Activated naive CD4-positive, alpha-beta T cell treated with anti-CD3 and anti-CD28 coated beads, Interleukin-2, amount 50 U/mL, for 24 hours (primary cell): ENCODE data around the gene ATP2C2.

ENCODE experiments used
- H3K27ac Mint-ChIP-seq: one replicate; pipeline ENCODE4 v1.8.0; 2021; ENCODE audit warnings: mild to moderate bottlenecking, mixed read lengths
- H3K27me3 Mint-ChIP-seq: one replicate; pipeline ENCODE4 v1.8.0; 2021; ENCODE audit warnings: mixed read lengths
- H3K36me3 Mint-ChIP-seq: one replicate; pipeline ENCODE4 v1.8.0; 2021; ENCODE audit warnings: mixed read lengths
- H3K4me1 Mint-ChIP-seq: one replicate; pipeline ENCODE4 v1.8.0; 2021; ENCODE audit warnings: mixed read lengths
- H3K4me3 Mint-ChIP-seq: one replicate; pipeline ENCODE4 v1.8.0; 2021; ENCODE audit warnings: mild to moderate bottlenecking, mixed read lengths
- H3K9me3 Mint-ChIP-seq: one replicate; pipeline ENCODE4 v1.8.0; 2021; ENCODE audit warnings: mixed read lengths

ATP2C2 gene

DNA sequence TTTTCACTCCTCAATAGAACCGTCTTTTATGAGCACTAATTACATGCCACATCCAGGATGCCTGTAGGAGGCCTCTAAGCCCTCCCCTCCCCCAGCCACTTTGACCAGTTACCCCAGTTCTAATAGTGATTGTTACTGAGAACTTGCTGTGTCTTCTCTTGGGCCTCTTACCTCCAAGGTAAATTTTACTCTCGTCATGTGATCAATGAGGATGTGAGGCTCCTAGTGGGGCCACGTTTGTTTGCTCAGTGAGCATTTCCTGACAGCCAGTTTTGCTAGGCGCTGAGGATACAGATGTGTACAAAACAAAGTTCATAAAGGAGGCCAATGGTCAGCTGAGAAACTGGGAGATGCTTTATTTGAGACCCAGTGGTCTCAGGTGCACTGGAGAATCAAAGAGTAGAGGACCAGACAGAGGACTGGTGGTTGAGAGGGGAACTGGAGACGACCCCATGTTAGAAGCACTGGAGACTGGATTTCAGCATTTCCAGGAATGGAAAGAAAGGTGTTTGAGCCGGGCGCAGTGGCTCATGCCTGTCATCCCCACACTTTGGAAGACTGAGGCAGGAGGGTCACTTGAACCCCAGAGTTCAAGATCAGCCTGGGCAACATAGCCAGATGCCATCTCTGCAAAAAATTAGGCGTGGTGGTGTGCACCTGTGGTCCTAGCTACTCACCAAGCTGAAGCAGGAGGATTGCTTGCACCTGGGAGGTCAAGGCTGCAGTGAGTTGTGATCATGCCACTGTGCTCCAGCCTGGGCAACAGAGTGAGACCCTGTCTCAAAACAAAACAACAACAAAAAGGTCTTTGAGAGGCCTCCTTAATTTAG lies 2.6 kb downstream of the ATP2C2 start:
- H3K4me1 Mint-ChIP-seq, result peaks cover 16% of the 10 kb centered on the region
- H3K9me3 Mint-ChIP-seq, result no peaks in the 10 kb centered on the region
- H3K36me3 Mint-ChIP-seq, result peaks cover 3% of the 10 kb centered on the region
- H3K27me3 Mint-ChIP-seq, result peaks cover 34% of the 10 kb centered on the region
- no peak overlapping the region for H3K4me3 Mint-ChIP-seq
- no peak overlapping the region for H3K27ac Mint-ChIP-seq

DNA sequence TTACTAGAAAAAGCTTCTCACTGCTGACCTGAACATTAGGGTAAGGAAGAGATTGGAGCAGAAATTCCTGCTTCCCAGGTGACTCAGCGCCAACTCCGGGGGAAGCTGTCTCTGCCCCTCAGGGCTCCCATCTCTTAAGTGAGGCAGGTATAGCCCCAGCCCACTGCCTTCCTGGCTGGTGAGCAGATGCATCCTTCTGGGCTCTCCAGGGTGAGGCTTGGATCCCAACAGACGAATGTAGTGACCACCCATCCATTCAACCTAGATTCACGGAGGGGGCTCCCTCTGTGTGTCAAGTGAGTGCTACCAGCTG lies 3.2 kb downstream of the ATP2C2 start:
- H3K27ac Mint-ChIP-seq, result no peak overlapping the region
- H3K4me1 Mint-ChIP-seq, result peaks cover 16% of the 10 kb centered on the region
- no peak overlapping the region for H3K4me3 Mint-ChIP-seq
- H3K9me3 Mint-ChIP-seq, result no peaks in the 10 kb centered on the region
- peaks cover 34% of the 10 kb centered on the region for H3K27me3 Mint-ChIP-seq
- peaks cover 3% of the 10 kb centered on the region for H3K36me3 Mint-ChIP-seq

DNA sequence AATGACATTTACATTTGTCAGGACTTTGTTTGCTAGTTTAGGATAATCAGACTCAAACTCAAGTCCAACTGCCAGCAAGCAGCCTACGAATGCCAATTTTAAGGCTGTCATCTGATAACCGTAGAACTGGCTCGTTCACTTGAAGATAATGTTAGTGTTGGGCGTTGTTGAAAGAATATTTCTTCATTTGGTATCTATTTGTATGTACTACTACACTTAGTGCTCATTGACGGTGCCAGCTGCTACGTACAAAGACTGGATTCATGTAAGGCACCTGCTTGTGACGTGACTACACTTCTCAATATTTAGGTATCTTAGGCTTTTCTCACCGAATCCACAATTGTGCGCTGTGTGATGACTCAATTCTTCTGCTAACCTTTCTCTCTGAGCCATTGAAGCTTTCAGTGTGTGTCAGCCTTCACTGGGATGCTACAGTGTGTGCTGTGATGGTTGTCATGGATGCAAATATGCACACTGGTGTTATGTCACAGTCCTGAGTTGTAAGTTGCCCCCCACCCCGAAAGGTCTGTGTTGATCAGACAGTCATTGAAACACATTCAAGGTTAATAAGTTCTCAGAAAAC lies 5.7 kb downstream of the ATP2C2 start:
- Mint-ChIP-seq H3K27ac (no peak overlapping the region), H3K36me3 (peaks cover 3% of the 10 kb centered on the region), H3K4me1 (peaks cover 4% of the 10 kb centered on the region), H3K9me3 (no peaks in the 10 kb centered on the region), H3K27me3 (peaks cover 21% of the 10 kb centered on the region), H3K4me3 (no peak overlapping the region)

DNA sequence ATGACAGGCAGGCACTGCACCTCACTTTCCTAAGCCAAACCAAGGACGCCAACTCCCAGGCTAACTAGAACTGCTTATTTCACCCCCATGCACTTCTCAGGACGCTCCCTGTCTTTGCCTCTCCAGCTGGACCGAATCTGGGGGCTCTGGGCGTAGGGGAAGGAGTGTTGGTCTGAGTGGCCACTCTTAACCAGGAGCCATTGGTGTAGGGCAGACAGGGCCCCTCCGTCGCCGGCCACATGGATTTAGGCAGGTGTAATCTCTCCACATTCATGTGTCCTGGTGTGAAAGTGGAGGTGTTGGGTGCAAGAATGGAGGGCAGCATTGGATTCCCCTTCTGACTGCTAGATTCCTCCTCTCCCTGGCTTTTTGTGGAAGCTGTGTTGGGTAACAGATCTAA lies 9.8 kb downstream of the ATP2C2 start:
- Mint-ChIP-seq H3K9me3 (no peaks in the 10 kb centered on the region), H3K36me3 (no peaks in the 10 kb centered on the region), H3K27me3 (peaks cover 9% of the 10 kb centered on the region), H3K4me3 (no peak overlapping the region), H3K27ac (no peak overlapping the region), H3K4me1 (peaks cover 7% of the 10 kb centered on the region)

DNA sequence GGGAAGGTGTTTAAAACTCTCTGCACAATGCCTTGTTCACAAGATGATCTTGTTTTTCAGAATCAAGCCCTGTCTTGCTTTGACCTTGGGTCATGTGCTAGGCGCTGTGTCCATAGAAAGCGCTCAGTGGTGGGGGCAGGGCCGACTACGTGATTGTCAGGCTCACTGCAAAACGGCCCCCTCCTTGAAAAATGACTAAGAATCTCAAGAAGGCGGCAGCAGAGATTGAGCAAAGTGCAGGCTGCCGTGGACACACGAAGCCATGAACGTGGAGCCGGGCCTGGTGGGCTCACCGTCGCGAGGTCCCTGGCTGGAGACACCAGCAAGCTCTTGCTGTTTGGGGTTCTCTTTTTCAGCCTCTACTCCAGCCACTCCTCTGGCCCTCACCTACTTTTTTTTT lies 10.2 kb downstream of the ATP2C2 start:
- Mint-ChIP-seq H3K9me3 (no peaks in the 10 kb centered on the region), H3K36me3 (no peaks in the 10 kb centered on the region), H3K27ac (no peak overlapping the region), H3K27me3 (peaks cover 7% of the 10 kb centered on the region), H3K4me3 (no peak overlapping the region), H3K4me1 (peaks cover 7% of the 10 kb centered on the region)

DNA sequence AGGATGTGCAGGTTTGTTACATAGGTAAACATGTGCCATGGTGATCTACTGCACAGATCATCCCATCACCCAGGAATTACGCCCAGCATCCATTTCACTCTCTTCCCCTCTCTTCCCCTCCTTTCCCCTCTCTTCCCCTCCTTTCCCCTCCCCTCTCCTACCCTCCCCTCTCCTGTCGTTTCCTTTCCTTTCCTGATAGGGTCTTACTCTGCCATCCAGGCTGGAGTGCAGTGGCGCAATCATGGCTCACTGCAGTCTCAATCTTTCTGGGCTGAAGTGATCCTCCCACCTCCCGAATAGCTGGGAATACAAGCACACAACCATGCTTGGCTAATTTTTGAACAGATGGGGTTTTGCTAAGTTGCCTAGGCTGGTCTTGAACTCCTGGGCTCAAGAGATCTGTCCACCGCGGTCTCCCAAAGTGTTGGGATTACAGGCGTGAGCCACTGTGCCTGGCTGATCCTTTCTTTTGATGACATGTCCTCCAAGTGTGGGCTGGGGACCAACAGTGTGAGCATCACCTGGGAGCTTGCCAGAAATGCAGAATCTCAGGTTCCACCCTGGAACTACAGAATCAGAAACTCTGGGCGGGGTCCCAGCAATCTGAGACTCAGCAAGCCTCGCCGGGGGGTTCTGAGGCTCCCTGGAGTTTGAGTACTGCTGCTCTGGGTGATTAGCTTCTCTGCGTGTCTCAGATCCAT lies 10.8 kb downstream of the ATP2C2 start:
- Mint-ChIP-seq H3K27me3 (peaks cover 4% of the 10 kb centered on the region), H3K4me1 (peaks cover 7% of the 10 kb centered on the region), H3K36me3 (no peaks in the 10 kb centered on the region), H3K4me3 (no peak overlapping the region), H3K9me3 (no peaks in the 10 kb centered on the region), H3K27ac (no peak overlapping the region)

DNA sequence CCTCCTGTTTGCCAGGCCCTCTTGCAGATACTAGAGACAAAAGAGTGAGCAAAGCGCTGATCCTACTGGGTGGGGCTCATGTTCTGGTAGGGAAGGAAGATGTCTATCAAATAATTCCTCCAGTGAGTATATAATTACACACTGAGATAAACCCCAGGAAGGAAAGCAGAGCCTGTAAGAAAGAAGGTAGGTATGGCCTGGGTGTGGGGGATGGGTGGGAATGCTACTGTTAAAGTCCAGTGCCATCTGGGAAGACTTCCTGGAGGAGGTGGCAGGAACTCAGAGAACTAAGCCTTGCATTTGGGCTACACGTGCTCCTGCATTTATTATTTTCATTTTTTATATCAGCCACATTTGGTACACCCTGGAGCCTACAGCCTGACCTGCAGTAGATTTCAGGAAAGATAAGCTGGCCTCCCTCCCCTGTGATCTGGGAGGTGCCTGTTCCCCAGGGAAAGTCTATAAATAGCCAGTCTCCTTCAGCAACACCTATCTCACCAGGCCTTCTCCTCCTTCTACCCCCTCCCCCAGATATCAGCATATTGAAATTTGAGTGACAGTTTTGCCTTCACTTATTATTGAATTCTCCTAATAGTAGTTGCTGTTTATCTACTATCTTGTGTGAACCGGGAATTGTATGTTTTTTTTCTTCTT lies 11.5 kb downstream of the ATP2C2 start:
- H3K27me3 Mint-ChIP-seq, result peaks cover 4% of the 10 kb centered on the region
- H3K36me3 Mint-ChIP-seq, result no peaks in the 10 kb centered on the region
- H3K9me3 Mint-ChIP-seq, result no peaks in the 10 kb centered on the region
- no peak overlapping the region for H3K27ac Mint-ChIP-seq
- H3K4me1 Mint-ChIP-seq, result peaks cover 7% of the 10 kb centered on the region
- no peak overlapping the region for H3K4me3 Mint-ChIP-seq

DNA sequence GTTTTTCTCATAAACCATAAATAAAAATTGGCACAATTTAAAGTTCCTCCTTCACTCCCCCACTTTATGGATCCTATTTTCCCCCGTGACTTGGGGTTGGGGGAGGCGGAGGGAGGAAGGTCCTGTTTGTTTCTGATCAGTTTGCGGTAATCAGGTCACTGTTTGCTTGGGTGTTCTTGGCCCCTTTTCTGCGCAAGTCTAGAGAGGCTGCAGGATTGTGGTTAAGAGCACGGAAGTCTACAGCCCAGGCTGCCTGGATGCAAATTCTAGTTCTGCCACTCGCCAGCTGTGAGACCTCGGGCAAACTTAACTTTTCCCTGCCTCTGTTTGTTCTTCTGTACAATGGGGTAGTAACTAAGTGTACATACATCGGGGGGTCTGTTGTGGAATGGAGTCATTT lies 12.1 kb downstream of the ATP2C2 start:
- H3K4me3 Mint-ChIP-seq, result no peak overlapping the region
- no peaks in the 10 kb centered on the region for H3K36me3 Mint-ChIP-seq
- peaks cover 7% of the 10 kb centered on the region for H3K4me1 Mint-ChIP-seq
- H3K9me3 Mint-ChIP-seq, result no peaks in the 10 kb centered on the region
- H3K27ac Mint-ChIP-seq, result no peak overlapping the region
- peaks cover 4% of the 10 kb centered on the region for H3K27me3 Mint-ChIP-seq

DNA sequence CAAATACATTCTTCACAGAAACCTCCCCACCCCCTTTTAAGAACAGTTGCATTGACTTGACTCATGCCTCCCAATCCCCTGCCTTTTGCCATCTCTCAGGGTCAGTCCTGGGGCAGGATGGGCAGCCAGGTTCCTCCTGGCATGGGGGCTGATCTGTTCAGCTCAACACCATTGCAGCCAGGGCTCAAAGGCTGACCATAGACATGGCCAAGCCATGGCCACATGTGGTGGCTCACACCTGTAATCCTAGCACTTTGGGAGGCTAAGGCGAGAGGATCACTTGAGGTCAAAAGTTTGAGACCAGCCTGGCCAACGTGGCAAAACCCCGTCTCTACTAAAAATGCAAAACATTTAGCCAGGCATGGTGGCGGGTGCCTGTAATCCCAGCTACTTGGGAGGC lies 14.1 kb downstream of the ATP2C2 start:
- H3K4me3 Mint-ChIP-seq, result no peak overlapping the region
- H3K27me3 Mint-ChIP-seq, result peaks cover 4% of the 10 kb centered on the region
- H3K27ac Mint-ChIP-seq, result no peak overlapping the region
- no peaks in the 10 kb centered on the region for H3K36me3 Mint-ChIP-seq
- H3K4me1 Mint-ChIP-seq, result peaks cover 7% of the 10 kb centered on the region
- no peaks in the 10 kb centered on the region for H3K9me3 Mint-ChIP-seq

DNA sequence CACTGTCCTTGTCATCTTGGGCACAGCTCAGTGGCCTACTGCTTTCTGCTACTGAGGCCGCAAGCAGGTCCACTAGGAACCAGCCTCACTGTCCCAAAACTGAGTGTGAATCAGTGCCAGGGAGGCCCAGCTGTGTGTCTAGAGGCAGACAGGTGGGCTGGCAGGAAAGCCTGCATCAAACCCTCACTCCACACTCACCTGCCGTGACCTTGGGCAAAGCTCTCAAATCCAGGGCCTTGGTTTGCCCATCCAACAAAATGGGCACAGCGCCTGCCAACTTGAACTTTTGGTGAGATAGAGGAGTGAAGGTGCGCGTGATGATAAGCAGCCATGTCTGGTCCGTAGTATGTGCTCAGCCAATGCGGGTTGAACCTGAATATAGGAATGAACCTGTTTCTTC lies 14.8 kb downstream of the ATP2C2 start:
- Mint-ChIP-seq H3K4me1 (peaks cover 7% of the 10 kb centered on the region), H3K9me3 (no peaks in the 10 kb centered on the region), H3K36me3 (no peaks in the 10 kb centered on the region), H3K27me3 (peaks cover 4% of the 10 kb centered on the region), H3K27ac (no peak overlapping the region), H3K4me3 (no peak overlapping the region)

DNA sequence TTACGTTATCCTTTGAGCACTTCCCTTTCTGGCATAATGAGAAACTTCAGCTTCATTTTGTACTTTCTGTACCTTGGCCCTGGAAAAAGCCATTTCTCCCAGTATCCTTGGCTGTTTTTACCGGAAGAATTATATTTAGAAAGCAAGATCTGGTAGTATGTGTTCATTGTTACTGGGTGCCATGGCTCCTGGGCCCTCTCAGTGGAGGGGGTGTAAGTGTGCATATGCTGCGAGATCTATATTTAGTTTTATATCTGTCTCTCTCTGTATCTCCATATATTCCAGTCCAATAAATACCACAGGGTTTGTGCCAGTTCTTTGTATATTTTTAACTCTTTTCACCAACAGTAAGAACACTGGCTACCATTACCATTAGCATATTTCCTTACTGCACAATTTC lies 17.7 kb downstream of the ATP2C2 start:
- Mint-ChIP-seq H3K4me3 (no peak overlapping the region), H3K9me3 (no peaks in the 10 kb centered on the region), H3K27ac (no peak overlapping the region), H3K27me3 (peaks cover 2% of the 10 kb centered on the region), H3K4me1 (no peaks in the 10 kb centered on the region), H3K36me3 (no peaks in the 10 kb centered on the region)

DNA sequence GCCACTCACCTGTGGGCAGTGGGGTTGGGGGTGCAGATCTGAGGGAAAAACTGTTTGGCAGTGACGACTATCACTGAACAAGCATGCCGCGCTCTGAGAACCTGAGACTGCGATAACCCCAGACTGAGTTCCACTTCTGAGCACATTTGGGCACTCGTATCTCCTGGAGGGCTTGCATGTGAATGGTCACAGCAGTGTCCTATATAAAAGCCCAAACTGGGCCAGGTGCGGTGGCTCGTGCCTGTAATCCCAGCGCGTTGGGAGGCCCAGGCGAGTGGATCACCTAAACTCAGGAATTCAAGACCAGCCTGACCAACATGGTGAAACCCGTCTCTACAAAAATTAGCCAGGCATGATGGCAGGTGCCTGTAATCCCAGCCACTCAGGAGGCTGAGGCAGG lies 18.7 kb downstream of the ATP2C2 start:
- H3K27ac Mint-ChIP-seq, result no peak overlapping the region
- H3K4me3 Mint-ChIP-seq, result no peak overlapping the region
- no peaks in the 10 kb centered on the region for H3K4me1 Mint-ChIP-seq
- H3K36me3 Mint-ChIP-seq, result no peaks in the 10 kb centered on the region
- H3K27me3 Mint-ChIP-seq, result peaks cover 2% of the 10 kb centered on the region
- no peaks in the 10 kb centered on the region for H3K9me3 Mint-ChIP-seq

DNA sequence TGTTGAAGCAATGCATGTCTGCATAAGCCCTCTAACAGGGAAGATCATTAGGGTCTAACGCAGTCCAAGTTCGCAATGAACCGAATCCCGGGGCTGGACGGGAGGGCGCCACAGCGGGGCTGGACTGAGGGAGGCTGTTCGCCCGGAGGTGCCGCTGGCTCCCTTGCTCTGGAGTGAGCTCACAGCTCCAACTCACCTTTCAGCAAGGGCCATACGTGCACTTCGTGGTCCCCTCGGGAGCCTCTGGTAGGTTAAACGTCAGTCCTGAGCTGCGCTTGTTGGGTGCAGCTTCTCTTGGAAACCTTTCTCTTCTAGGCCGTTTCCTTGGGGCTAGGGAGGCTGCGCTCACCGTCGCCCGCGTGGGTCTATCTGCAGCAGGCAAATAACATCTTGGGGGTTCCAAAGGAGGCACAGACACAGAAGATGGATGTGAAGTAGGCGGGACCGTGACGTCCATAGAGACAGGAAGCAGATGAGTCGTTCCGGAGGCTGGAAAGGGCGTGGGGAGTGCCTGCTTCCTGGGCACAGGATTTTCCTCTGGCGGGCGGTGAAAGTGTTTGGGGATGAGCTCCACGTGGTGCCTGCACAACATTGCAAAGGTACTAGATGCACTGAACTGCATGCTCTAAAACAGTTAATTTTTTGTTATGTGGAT lies 21.9 kb downstream of the ATP2C2 start:
- H3K27me3 Mint-ChIP-seq, result peaks cover 2% of the 10 kb centered on the region
- H3K9me3 Mint-ChIP-seq, result no peaks in the 10 kb centered on the region
- H3K4me3 Mint-ChIP-seq, result no peak overlapping the region
- no peaks in the 10 kb centered on the region for H3K36me3 Mint-ChIP-seq
- no peaks in the 10 kb centered on the region for H3K4me1 Mint-ChIP-seq
- H3K27ac Mint-ChIP-seq, result no peak overlapping the region

DNA sequence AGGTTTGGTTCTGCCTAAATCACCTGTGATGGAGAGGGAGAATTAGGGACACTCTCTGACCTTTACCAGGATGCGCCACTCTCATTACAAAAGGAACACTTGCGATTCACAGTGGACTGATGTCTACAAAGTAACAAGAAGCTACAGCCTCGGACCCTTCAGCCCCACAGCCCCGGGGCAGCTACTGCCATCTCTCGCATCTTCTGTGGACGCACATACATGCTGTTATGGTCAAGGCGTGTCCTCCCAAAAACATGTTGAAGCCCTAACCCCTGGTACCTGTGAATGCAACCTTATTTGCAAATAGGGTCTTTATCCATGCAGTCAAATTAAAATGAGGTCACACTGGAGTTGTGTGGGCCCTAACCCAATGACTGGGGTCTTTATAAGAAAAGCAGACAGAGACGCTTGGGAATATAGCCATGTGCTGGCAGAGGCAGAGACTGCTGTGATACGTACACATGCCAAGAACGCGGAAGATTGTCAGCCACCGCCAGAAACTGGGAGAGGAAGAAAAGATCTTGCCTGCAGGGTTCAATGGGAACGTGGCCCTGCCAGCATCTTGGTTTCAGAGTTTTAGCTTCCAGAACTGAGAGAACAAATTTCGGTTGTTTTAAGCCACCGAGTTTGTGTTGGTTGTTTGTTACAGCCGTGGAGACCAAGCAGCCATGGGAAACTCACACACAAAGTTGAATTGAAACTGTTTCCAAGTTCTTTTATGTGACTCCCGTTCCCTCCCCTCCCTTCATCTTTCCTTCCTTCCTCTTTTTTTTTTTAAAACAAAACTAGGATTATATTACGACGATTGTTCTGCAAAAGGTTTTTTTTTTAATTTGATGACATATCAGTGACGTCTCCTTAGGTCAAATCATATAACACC lies 23.1 kb downstream of the ATP2C2 start:
- Mint-ChIP-seq H3K27me3 (peaks cover 5% of the 10 kb centered on the region), H3K36me3 (no peaks in the 10 kb centered on the region), H3K27ac (no peak overlapping the region), H3K4me3 (no peak overlapping the region), H3K9me3 (no peaks in the 10 kb centered on the region), H3K4me1 (no peaks in the 10 kb centered on the region)

DNA sequence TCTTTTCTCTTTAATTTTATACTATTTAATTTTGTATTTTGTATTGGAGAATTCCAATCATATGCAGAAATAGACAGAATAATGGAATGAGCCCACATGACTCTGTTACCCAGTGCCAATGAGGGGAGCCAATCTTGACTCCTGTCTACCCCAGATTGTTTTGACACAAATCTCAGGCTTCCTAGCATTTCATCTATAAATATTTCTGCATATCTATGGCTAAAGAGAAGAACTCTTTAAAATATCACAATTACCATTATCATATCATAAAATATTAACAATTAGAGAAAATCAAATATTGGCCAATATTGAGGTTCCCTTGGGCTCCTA lies 23.7 kb downstream of the ATP2C2 start:
- no peaks in the 10 kb centered on the region for H3K9me3 Mint-ChIP-seq
- H3K4me3 Mint-ChIP-seq, result no peak overlapping the region
- H3K27ac Mint-ChIP-seq, result no peak overlapping the region
- H3K4me1 Mint-ChIP-seq, result no peaks in the 10 kb centered on the region
- H3K27me3 Mint-ChIP-seq, result peaks cover 9% of the 10 kb centered on the region
- H3K36me3 Mint-ChIP-seq, result no peaks in the 10 kb centered on the region
